Islet of Langerhans (tissue), 1 donor: ENCODE data around the gene RBM22.

Experiments used
- FAIRE-seq: peaks from one replicate; lab custom pipeline; 2011; peaks lifted over from hg19 to GRCh38; lab: Jason Lieb, UNC

RBM22 gene

GRCh38 chr5:150651924-150652671 is 48.8 kb downstream of the RBM22 start:
- no peak for FAIRE-seq

GRCh38 chr5:150651382-150651781 is 49.5 kb downstream of the RBM22 start:
- no peak for FAIRE-seq

- FAIRE-seq: no peak
Observed at GRCh38 chr5:150650021-150651006, 50.5 kb downstream of the RBM22 start.

- no peak for FAIRE-seq
Observed at GRCh38 chr5:150649108-150650020, 51.5 kb downstream of the RBM22 start.

GRCh38 chr5:150648294-150649107 is 52.4 kb downstream of the RBM22 start:
- FAIRE-seq: no peak

- FAIRE-seq: no peak
Observed at GRCh38 chr5:150647275-150648251, 53.3 kb downstream of the RBM22 start.

- no peak for FAIRE-seq
Observed at GRCh38 chr5:150645070-150645700, 55.7 kb downstream of the RBM22 start.

GRCh38 chr5:150644514-150644913 is 56.3 kb downstream of the RBM22 start:
- FAIRE-seq: no peak

- no peak for FAIRE-seq
Observed at GRCh38 chr5:150644058-150644457, 56.8 kb downstream of the RBM22 start.

- no peak for FAIRE-seq
Observed at GRCh38 chr5:150642991-150643710, 57.7 kb downstream of the RBM22 start.

GRCh38 chr5:150642567-150642927 is 58.3 kb downstream of the RBM22 start:
- FAIRE-seq: no peak

- no peak for FAIRE-seq
Observed at GRCh38 chr5:150641824-150642566, 58.9 kb downstream of the RBM22 start.

GRCh38 chr5:150641006-150641570 is 59.8 kb downstream of the RBM22 start:
- FAIRE-seq: no peak
